Smooth muscle cell (in vitro differentiated cells): ENCODE data around the gene ZNF773. TPM values are rescaled to one million over a fixed set of nuclear protein-coding genes. Genes with fewer than 3 reads are reported as not detected.

Source experiments
- DNase-seq: peaks from one replicate; lab custom pipeline; 2025; ENCODE audit not compliant: unreplicated experiment; lab: John Stamatoyannopoulos, UW
- H2AFZ ChIP-seq: fragments of 200-600 bp; sonication (generic); 2 replicates; pipeline ENCODE4 v1.6.0; 2016; ENCODE audit warnings: antibody characterized with exemption, low read depth, mild to moderate bottlenecking
- H3F3A ChIP-seq: fragments of 200-600 bp; sonication (generic); 2 replicates; pipeline ENCODE4 v1.6.0; 2017; ENCODE audit warnings: antibody characterized with exemption, low read depth
- H3K27ac ChIP-seq: fragments of 200-600 bp; sonication (generic); 2 replicates; pipeline ENCODE4 v1.5.1; 2016; ENCODE audit warnings: low read depth, mild to moderate bottlenecking
- H3K27me3 ChIP-seq: fragments of 200-600 bp; sonication (generic); 2 replicates; pipeline ENCODE4 v1.6.1; 2016; ENCODE audit warnings: low read depth, mild to moderate bottlenecking
- H3K36me3 ChIP-seq: fragments of 200-600 bp; sonication (generic); 2 replicates; pipeline ENCODE4 v1.5.1; 2016; ENCODE audit warnings: low read depth
- H3K4me1 ChIP-seq: fragments of 200-600 bp; sonication (generic); 2 replicates; pipeline ENCODE4 v1.5.1; 2016; ENCODE audit warnings: low read depth
- H3K4me2 ChIP-seq: fragments of 200-600 bp; sonication (generic); 2 replicates; pipeline ENCODE4 v1.6.0; 2016; ENCODE audit warnings: mild to moderate bottlenecking
- H3K4me3 ChIP-seq: fragments of 200-600 bp; sonication (generic); 2 replicates; pipeline ENCODE4 v1.5.1; 2016; ENCODE audit warnings: mild to moderate bottlenecking
- H3K79me2 ChIP-seq: fragments of 200-600 bp; sonication (generic); 2 replicates; pipeline ENCODE4 v1.6.0; 2016; ENCODE audit warnings: low read depth, mild to moderate bottlenecking
- H3K9ac ChIP-seq: fragments of 200-600 bp; sonication (generic); 2 replicates; pipeline ENCODE4 v1.6.0; 2016; ENCODE audit warnings: low read depth
- H3K9me3 ChIP-seq: fragments of 200-600 bp; sonication (generic); replicated peaks from 2 replicates; pipeline ENCODE4 v1.5.1; 2016; ENCODE audit warnings: low read depth
- H4K20me1 ChIP-seq: fragments of 200-600 bp; sonication (generic); 2 replicates; pipeline ENCODE4 v1.6.0; 2016; ENCODE audit warnings: low read depth
- CTCF ChIP-seq: fragments of 200-600 bp; sonication (generic); IDR thresholded peaks from 2 replicates; pipeline ENCODE4 v1.5.1; 2017; ENCODE audit warnings: borderline replicate concordance, mild to moderate bottlenecking, antibody characterized with exemption; ENCODE audit not compliant: insufficient read depth, poor library complexity, severe bottlenecking
- WGBS: methylation state at CpG from one replicate; pipeline ENCODE4 v1.1.7; 2016; ENCODE audit warnings: low lambda C conversion rate; 5-methylcytosine and 5-hydroxymethylcytosine counted together
- polyA plus RNA-seq: library from polyadenylated mRNA; unstranded; fragments of >200 nt; fragmentation: Nextera tagmentation; extraction: Ambion mirVana; gene quantifications from 2 replicates; pipeline ENCODE4 v1.2.1, GENCODE V29; 2016
- total RNA-seq: library from RNA; depleted of rRNA; stranded (reverse); fragments of >200 nt; gene quantifications from 2 replicates; pipeline ENCODE4 v1.2.3, GENCODE V29; 2014

The ZNF773 gene
- total and polyA plus RNA-seq, 2 experiments from 2014 or later: 7.3 to 17.2 TPM

DNA sequence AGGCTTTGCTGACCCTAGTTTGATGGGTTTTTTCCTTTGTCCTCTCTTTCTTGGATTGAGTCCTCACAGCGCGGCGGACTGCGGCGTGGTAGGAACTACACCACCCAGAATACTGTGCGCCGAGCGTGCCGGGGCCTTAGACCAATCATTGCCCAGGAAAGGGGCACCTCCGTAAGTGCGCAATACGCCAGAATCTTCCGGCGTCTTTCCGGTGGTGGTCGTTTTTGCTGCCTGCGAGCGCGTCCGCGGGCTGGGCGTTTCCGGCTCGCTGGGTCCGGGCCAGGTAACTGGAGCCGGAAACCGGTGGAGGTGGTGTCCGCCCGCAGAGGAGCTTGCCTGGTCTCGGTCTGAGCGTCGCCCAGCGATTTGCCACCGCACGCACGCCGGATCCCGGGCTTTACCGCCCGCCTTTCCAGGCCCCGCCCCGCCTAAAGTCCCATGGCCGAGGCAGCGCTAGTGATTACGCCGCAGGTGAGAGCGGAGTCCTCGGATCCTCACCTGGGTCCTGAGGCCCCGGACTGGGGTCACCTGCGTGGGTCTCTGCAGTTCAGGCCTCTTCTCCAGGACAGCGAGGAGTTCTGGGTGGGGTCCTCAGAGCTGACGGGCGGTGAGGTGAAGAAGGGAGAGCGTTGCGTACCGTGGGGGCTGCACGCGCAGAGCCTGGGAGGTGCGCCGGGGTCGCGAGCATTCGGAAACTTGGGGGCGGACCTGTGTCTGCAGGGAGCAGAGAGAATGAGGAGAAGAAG is 27.6 kb downstream of the ZNF773 start, which contains the start of gene ZNF549:
TSS of gene ZNF549 (plus strand) at position 221 of the 746 bp plus-strand sequence. CDS start at position 439, 218 bp downstream.
- Histone ChIP-seq H3K27me3 (no peaks in the 10 kb centered on the region), H3K79me2 (peaks cover 43% of the 10 kb centered on the region), H2AFZ (peak within 1 kb of the TSS; percentile 97), H3K27ac (peak within 1 kb of the TSS; percentile 30), H3K4me1 (peaks cover 9% of the 10 kb centered on the region), H3K4me2 (peak within 1 kb of the TSS; percentile 90), H3K36me3 (peaks cover 15% of the 10 kb centered on the region), H3K9ac (peak within 1 kb of the TSS; percentile 76), H3K4me3 (peak within 1 kb of the TSS; percentile 90), H3K9me3 (peaks cover 18% of the 10 kb centered on the region), H3F3A (no peaks in the 10 kb centered on the region), H4K20me1 (no peaks in the 10 kb centered on the region)
- DNase-seq: peak; percentile 29
- under 1% methylated on average over 64 of the region's 64 CpGs for WGBS
- no peak for TF ChIP-seq CTCF

DNA sequence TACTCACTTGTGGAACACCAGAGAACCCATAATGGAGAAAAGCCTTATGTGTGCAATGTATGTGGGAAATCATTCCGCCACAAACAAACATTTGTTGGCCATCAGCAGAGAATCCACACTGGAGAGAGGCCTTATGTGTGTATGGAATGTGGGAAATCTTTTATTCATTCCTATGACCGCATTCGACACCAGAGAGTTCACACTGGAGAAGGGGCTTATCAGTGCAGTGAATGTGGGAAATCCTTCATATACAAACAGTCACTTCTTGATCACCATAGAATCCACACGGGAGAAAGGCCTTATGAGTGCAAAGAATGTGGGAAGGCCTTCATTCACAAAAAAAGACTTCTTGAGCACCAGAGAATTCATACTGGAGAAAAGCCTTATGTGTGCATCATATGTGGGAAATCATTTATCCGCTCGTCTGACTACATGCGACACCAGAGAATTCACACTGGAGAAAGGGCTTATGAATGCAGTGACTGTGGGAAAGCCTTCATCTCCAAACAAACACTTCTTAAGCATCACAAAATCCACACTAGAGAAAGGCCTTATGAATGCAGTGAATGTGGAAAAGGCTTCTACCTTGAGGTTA is 38.3 kb downstream of the ZNF773 start:
- H3K27me3 ChIP-seq: no peaks in the 10 kb centered on the region
- TF ChIP-seq CTCF: no peak
- DNase-seq: no peak
- H3K27ac ChIP-seq: no peak overlapping the region
- no peak overlapping the region for H3K9ac ChIP-seq
- peaks cover 9% of the 10 kb centered on the region for H3K79me2 ChIP-seq
- WGBS: 97% methylated on average over 7 of the region's 7 CpGs
- no peak overlapping the region for H3K4me3 ChIP-seq
- peaks cover 78% of the 10 kb centered on the region for H3K36me3 ChIP-seq
- peaks cover 89% of the 10 kb centered on the region for H3K9me3 ChIP-seq
- H4K20me1 ChIP-seq: no peaks in the 10 kb centered on the region
- H2AFZ ChIP-seq: no peak overlapping the region
- peaks cover 3% of the 10 kb centered on the region for H3F3A ChIP-seq
- H3K4me1 ChIP-seq: no peaks in the 10 kb centered on the region
- no peak overlapping the region for H3K4me2 ChIP-seq

GRCh38 chr19:57546513-57546912 is 46.8 kb downstream of the ZNF773 start:
- TF ChIP-seq CTCF: no peak
- no peaks in the 10 kb centered on the region for H4K20me1 ChIP-seq
- no peaks in the 10 kb centered on the region for H3K79me2 ChIP-seq
- no peaks in the 10 kb centered on the region for H3F3A ChIP-seq
- no peak overlapping the region for H3K27ac ChIP-seq
- H3K4me3 ChIP-seq: peak overlapping the region; percentile 5
- no peak overlapping the region for H3K9ac ChIP-seq
- H3K36me3 ChIP-seq: peaks cover 99% of the 10 kb centered on the region
- no peak overlapping the region for H3K4me2 ChIP-seq
- H3K4me1 ChIP-seq: no peaks in the 10 kb centered on the region
- 96% methylated on average over 1 of the region's 1 CpG for WGBS
- H3K9me3 ChIP-seq: peaks cover 68% of the 10 kb centered on the region
- no peak overlapping the region for H2AFZ ChIP-seq
- no peaks in the 10 kb centered on the region for H3K27me3 ChIP-seq
- no peak for DNase-seq
